ENCODE data around the gene CADPS2.

GRCh38 chr7:122719010-122719578, 167.2 kb downstream of the CADPS2 start:
- TF ChIP-seq EZH2 (IDR thresholded peaks at IDR 0.05; ENCODE audit: insufficient read depth, low read length), result no peak
- TF ChIP-seq, protein P1, sequence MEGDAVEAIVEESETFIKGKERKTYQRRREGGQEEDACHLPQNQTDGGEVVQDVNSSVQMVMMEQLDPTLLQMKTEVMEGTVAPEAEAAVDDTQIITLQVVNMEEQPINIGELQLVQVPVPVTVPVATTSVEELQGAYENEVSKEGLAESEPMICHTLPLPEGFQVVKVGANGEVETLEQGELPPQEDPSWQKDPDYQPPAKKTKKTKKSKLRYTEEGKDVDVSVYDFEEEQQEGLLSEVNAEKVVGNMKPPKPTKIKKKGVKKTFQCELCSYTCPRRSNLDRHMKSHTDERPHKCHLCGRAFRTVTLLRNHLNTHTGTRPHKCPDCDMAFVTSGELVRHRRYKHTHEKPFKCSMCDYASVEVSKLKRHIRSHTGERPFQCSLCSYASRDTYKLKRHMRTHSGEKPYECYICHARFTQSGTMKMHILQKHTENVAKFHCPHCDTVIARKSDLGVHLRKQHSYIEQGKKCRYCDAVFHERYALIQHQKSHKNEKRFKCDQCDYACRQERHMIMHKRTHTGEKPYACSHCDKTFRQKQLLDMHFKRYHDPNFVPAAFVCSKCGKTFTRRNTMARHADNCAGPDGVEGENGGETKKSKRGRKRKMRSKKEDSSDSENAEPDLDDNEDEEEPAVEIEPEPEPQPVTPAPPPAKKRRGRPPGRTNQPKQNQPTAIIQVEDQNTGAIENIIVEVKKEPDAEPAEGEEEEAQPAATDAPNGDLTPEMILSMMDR (IDR thresholded peaks at IDR 0.05; ENCODE audit: insufficient read depth, low read depth, low read length), result no peak
